H1 (cell line): ENCODE data around the gene ZNF613. TPM values are rescaled to one million over a fixed set of nuclear protein-coding genes. Genes with fewer than 3 reads are reported as not detected.
A peak's percentile ranks its signal among the peaks of the same experiment; 100 is the strongest.

Experiments used
- CTCF ChIA-PET: fragments of 300-600 bp; sonication (Branson Sonifier 250); formaldehyde crosslinking; loops from one replicate; lab custom pipeline; 2021; ENCODE audit not compliant: partially characterized antibody; lab: Charles Lee
- POLR2A ChIA-PET: fragments of 300-600 bp; sonication (Branson Sonifier 250); formaldehyde crosslinking; loops from one replicate; lab custom pipeline; 2021; ENCODE audit warnings: inconsistent platforms; ENCODE audit not compliant: partially characterized antibody; lab: Charles Lee
- DNase-seq, 2 experiments: peaks; one replicate each; pipeline versions ENCODE4 v3.0.0 to v3.0.0-alpha.2; 2010 to 2022; ENCODE audit warnings: low spot score in 2 of 2, low read depth in 1 of 2, mixed read lengths in 1 of 2
- FAIRE-seq: peaks from 2 replicates; lab custom pipeline; 2011; peaks lifted over from hg19 to GRCh38; lab: Jason Lieb, UNC
- H2AFZ ChIP-seq: 2 replicates; pipeline ENCODE4 v1.8.1; 2012; ENCODE audit warnings: low read length, inconsistent platforms
- H2AK5ac ChIP-seq: 2 replicates; pipeline ENCODE4 v1.6.1; 2013; ENCODE audit warnings: low read depth, low read length
- H2BK120ac ChIP-seq: replicated peaks from 2 replicates; pipeline ENCODE3; 2013; ENCODE audit warnings: low read depth, low read length, inconsistent platforms
- H2BK12ac ChIP-seq: 2 replicates; pipeline ENCODE4 v1.6.1; 2013; ENCODE audit warnings: low read depth, low read length
- H2BK15ac ChIP-seq: 2 replicates; pipeline ENCODE4 v1.6.1; 2013; ENCODE audit warnings: low read length
- H2BK20ac ChIP-seq: 2 replicates; pipeline ENCODE4 v1.6.1; 2013; ENCODE audit warnings: low read length
- H2BK5ac ChIP-seq: 2 replicates; pipeline ENCODE4 v1.6.1; 2013; ENCODE audit warnings: low read depth, low read length
- H3K14ac ChIP-seq: 2 replicates; pipeline ENCODE4 v1.6.1; 2013; ENCODE audit warnings: inconsistent platforms; ENCODE audit not compliant: insufficient read length
- H3K18ac ChIP-seq: 2 replicates; pipeline ENCODE4 v1.6.1; 2013; ENCODE audit warnings: low read length; ENCODE audit errors: extremely low read depth
- H3K23ac ChIP-seq: 2 replicates; pipeline ENCODE4 v1.6.1; 2013; ENCODE audit warnings: inconsistent platforms; ENCODE audit not compliant: insufficient read length
- H3K23me2 ChIP-seq: 2 replicates; pipeline ENCODE4 v1.6.1; 2013; ENCODE audit warnings: low read depth, low read length
- H3K27ac ChIP-seq: 2 replicates; pipeline ENCODE4 v1.6.1; 2011; ENCODE audit warnings: low read depth, low read length, inconsistent platforms
- H3K27me3 ChIP-seq, 4 experiments: replicated peaks in 1 of 4; 1 replicate in 1 of 4; 2 replicates in 3 of 4; pipeline versions ENCODE4 v1.6.1 to v1.8.1; 2011 to 2013; ENCODE audit warnings: low read length in 3 of 4, mild to moderate bottlenecking in 3 of 4, inconsistent platforms in 2 of 4, mixed read lengths in 2 of 4, moderate library complexity in 1 of 4; ENCODE audit not compliant: control insufficient read depth in 3 of 4, insufficient read depth in 3 of 4; ENCODE audit errors: extremely low read depth in 1 of 4
- H3K36me3 ChIP-seq, 4 experiments: 2 replicates each; pipeline versions ENCODE4 v1.6.1 to v1.8.1; 2011 to 2013; ENCODE audit warnings: mild to moderate bottlenecking in 4 of 4, low read length in 3 of 4, moderate library complexity in 2 of 4, control low read depth in 1 of 4, inconsistent platforms in 1 of 4; ENCODE audit not compliant: insufficient read depth in 4 of 4, control insufficient read depth in 2 of 4
- H3K4ac ChIP-seq: replicated peaks from 2 replicates; pipeline ENCODE3; 2013; ENCODE audit warnings: low read length, low read depth, mixed read lengths, inconsistent platforms; ENCODE audit not compliant: insufficient read length
- H3K4me1 ChIP-seq, 4 experiments: replicated peaks in 1 of 4; 1 replicate in 1 of 4; 2 replicates in 3 of 4; pipeline versions ENCODE4 v1.6.1 to v1.8.1; 2011 to 2013; ENCODE audit warnings: low read length in 3 of 4, inconsistent platforms in 2 of 4, mixed read lengths in 1 of 4; ENCODE audit not compliant: insufficient read depth in 4 of 4, control insufficient read depth in 3 of 4
- H3K4me2 ChIP-seq, 2 experiments: 2 replicates each; pipeline versions ENCODE4 v1.6.1 to v1.8.1; 2011 to 2013; ENCODE audit warnings: low read depth in 2 of 2, low read length in 2 of 2, control low read depth in 1 of 2, inconsistent platforms in 1 of 2, mild to moderate bottlenecking in 1 of 2; ENCODE audit not compliant: insufficient read depth in 1 of 2
- H3K4me3 ChIP-seq, 4 experiments: fragments of 200-600, 300-600 bp in 1 of 4; sonication (generic), shearing (Covaris generic), sonication (Bioruptor Twin) in 1 of 4; 2 replicates each; pipeline versions ENCODE4 v1.5.1 to v1.8.1; 2011 to 2016; ENCODE audit warnings: low read length in 4 of 4, low read depth in 3 of 4, control low read depth in 2 of 4, inconsistent platforms in 2 of 4, mild to moderate bottlenecking in 2 of 4, mixed read lengths in 1 of 4, moderate library complexity in 1 of 4; ENCODE audit not compliant: insufficient read depth in 2 of 4; ENCODE audit errors: extremely low read depth in 1 of 4
- H3K56ac ChIP-seq: replicated peaks from 2 replicates; pipeline ENCODE3; 2013; ENCODE audit warnings: low read depth, mild to moderate bottlenecking, mixed read lengths, low read length, inconsistent platforms; ENCODE audit not compliant: insufficient read length
- H3K79me1 ChIP-seq: 2 replicates; pipeline ENCODE4 v1.6.1; 2013; ENCODE audit warnings: low read depth, low read length, control low read depth
- H3K79me2 ChIP-seq, 2 experiments: 2 replicates each; pipeline versions ENCODE4 v1.6.1 to v1.8.1; 2012 to 2013; ENCODE audit warnings: low read length in 2 of 2, mild to moderate bottlenecking in 2 of 2, inconsistent platforms in 1 of 2; ENCODE audit not compliant: insufficient read depth in 2 of 2, control insufficient read depth in 1 of 2
- H3K9ac ChIP-seq, 4 experiments: replicated peaks in 1 of 4; 1 replicate in 1 of 4; 2 replicates in 3 of 4; pipeline versions ENCODE4 v1.6.1 to v1.8.1; 2011 to 2013; ENCODE audit warnings: low read depth in 3 of 4, low read length in 3 of 4, control low read depth in 2 of 4, mild to moderate bottlenecking in 2 of 4, moderate library complexity in 2 of 4, inconsistent platforms in 1 of 4; ENCODE audit errors: extremely low read depth in 1 of 4
- H3K9me3 ChIP-seq, 2 experiments: 2 replicates each; pipeline versions ENCODE4 v1.6.1 to v1.8.1; 2012 to 2013; ENCODE audit warnings: mild to moderate bottlenecking in 2 of 2, moderate library complexity in 2 of 2, control low read depth in 1 of 2, inconsistent platforms in 1 of 2, low read depth in 1 of 2, low read length in 1 of 2, mixed read lengths in 1 of 2; ENCODE audit not compliant: insufficient read depth in 2 of 2
- H4K20me1 ChIP-seq, 2 experiments: replicated peaks in 1 of 2; 2 replicates each; pipeline versions ENCODE3 to v1.8.1; 2011 to 2013; ENCODE audit warnings: inconsistent platforms in 2 of 2, low read length in 2 of 2, mild to moderate bottlenecking in 1 of 2; ENCODE audit not compliant: insufficient read depth in 2 of 2, control insufficient read depth in 1 of 2
- H4K5ac ChIP-seq: 2 replicates; pipeline ENCODE4 v1.6.1; 2013; ENCODE audit warnings: low read length, low read depth, mixed read lengths, inconsistent platforms; ENCODE audit not compliant: insufficient read length
- H4K8ac ChIP-seq: 2 replicates; pipeline ENCODE4 v1.8.0; 2013; ENCODE audit warnings: mild to moderate bottlenecking, moderate library complexity, low read length, inconsistent platforms; ENCODE audit not compliant: insufficient read depth; ENCODE audit errors: extremely low read depth
- H4K91ac ChIP-seq: replicated peaks from 2 replicates; pipeline ENCODE3; 2013; ENCODE audit warnings: low read length, mixed read lengths, inconsistent platforms; ENCODE audit not compliant: insufficient read length
- BRCA1 ChIP-seq: IDR thresholded peaks from 2 replicates; pipeline ENCODE4 v1.6.1; 2012; ENCODE audit warnings: low read depth, low read length, improper control_type of control experiment
- CBX8 ChIP-seq: fragments of 300-800, 300-1000 bp; sonication (generic); IDR thresholded peaks from 2 replicates; pipeline ENCODE4 v1.7.1; 2016; ENCODE audit warnings: low read depth, low read length, borderline replicate concordance
- CTCF ChIP-seq, 3 experiments: IDR thresholded peaks; 1 replicate in 2 of 3; 2 replicates in 1 of 3; pipeline versions ENCODE4 v1.5.1 to v1.6.1; 2011; ENCODE audit warnings: low read length in 3 of 3, mild to moderate bottlenecking in 3 of 3, inconsistent platforms in 2 of 3, low read depth in 1 of 3, moderate library complexity in 1 of 3; ENCODE audit not compliant: insufficient read depth in 1 of 3; ENCODE audit errors: control extremely low read depth in 1 of 3
- EP300 ChIP-seq, 2 experiments: IDR thresholded peaks; 1 replicate in 1 of 2; 2 replicates in 1 of 2; pipeline ENCODE4 v1.6.1; 2011 to 2012; ENCODE audit warnings: low read depth in 2 of 2, low read length in 2 of 2, mild to moderate bottlenecking in 2 of 2, borderline replicate concordance in 1 of 2, inconsistent platforms in 1 of 2, moderate library complexity in 1 of 2
- GABPA ChIP-seq: IDR thresholded peaks from 2 replicates; pipeline ENCODE4 v1.6.1; 2011; ENCODE audit warnings: mild to moderate bottlenecking, low read length, moderate library complexity, borderline replicate concordance; ENCODE audit not compliant: insufficient read depth
- MAX ChIP-seq: IDR thresholded peaks from 2 replicates; pipeline ENCODE4 v1.6.1; 2012; ENCODE audit warnings: inconsistent platforms
- RBBP5 ChIP-seq: IDR thresholded peaks from 2 replicates; pipeline ENCODE4 v1.7.1; 2012; ENCODE audit warnings: low read depth, mild to moderate bottlenecking, inconsistent platforms, low read length, moderate library complexity, borderline replicate concordance
- SP1 ChIP-seq: IDR thresholded peaks from 2 replicates; pipeline ENCODE4 v1.6.1; 2011; ENCODE audit warnings: low read depth, low read length
- SP4 ChIP-seq: IDR thresholded peaks from 2 replicates; pipeline ENCODE4 v1.6.1; 2012; ENCODE audit warnings: low read length, inconsistent platforms
- TAF7 ChIP-seq: optimal IDR thresholded peaks from 2 replicates; pipeline ENCODE3; 2011; ENCODE audit warnings: low read depth, mild to moderate bottlenecking, inconsistent platforms, low read length, moderate library complexity, borderline replicate concordance
- WGBS, 2 experiments: shearing (Covaris generic) in 1 of 2; methylation state at CpG; one replicate each; pipeline versions ENCODE4 v1.1.6 to v1.1.7; 2013 to 2015; ENCODE audit warnings: low lambda C conversion rate in 2 of 2, mixed read lengths in 2 of 2, inconsistent platforms in 1 of 2, low coverage in 1 of 2, missing lambda C conversion rate in 1 of 2; ENCODE audit not compliant: insufficient replicate concordance in 2 of 2, insufficient coverage in 1 of 2, insufficient read length in 1 of 2; ENCODE audit errors: extremely low coverage in 1 of 2, missing lambda C conversion rate in 1 of 2; 5-methylcytosine and 5-hydroxymethylcytosine counted together
- polyA plus RNA-seq, 7 experiments: library from polyadenylated mRNA; depleted of rRNA in 3 of 7; stranded (reverse) in 5 of 7; unstranded in 2 of 7; fragments of >200 nt in 5 of 7; fragments of 200-250 nt in 2 of 7; gene quantifications; 1 replicate in 5 of 7; 2 replicates in 1 of 7; 4 replicates in 1 of 7; pipeline versions ENCODE4 v1.2.1 to v1.2.3, GENCODE V29; 2011 to 2013; ENCODE audit warnings: missing spikeins in 2 of 7, mixed read lengths in 2 of 7
- total RNA-seq: library from RNA; stranded (reverse); fragmentation: NEBNext Ultra II Directional; extraction: Animal tissue kit (Norgen Biotek cat#: 25700); gene quantifications from 2 replicates; pipeline ENCODE4 v1.2.1, GENCODE V29; 2021

ZNF613 gene
- total and polyA plus RNA-seq, 2 of the 8 experiments (the other 6 are each of a cell fraction or from before 2014, with no cell fraction given): 4.7 to 14.2 TPM

GRCh38 chr19:51926426-51926783 lies 867 bp upstream of the ZNF613 start:
- Histone ChIP-seq H3K9ac (peak overlapping the region in 1 of 4 experiments; percentile 40; a peak in 3 of 7 replicates), H3K4me3 (peak overlapping the region; percentile 65 to 98 (median 93)), H3K79me2 (peaks cover 0 to 39% of the 10 kb centered on the region in 2 experiments; a peak in 3 of 4 replicates), H4K91ac (peak overlapping the region; percentile 39), H3K14ac (no peak overlapping the region), H3K9me3 (peaks cover 37 to 40% of the 10 kb centered on the region in 2 experiments), H3K79me1 (0 out of 2 replicates have a peak, but pooled peaks cover 3% of the 10 kb centered on the region), H2BK15ac (no peak overlapping the region), H3K4me1 (no peaks in the 10 kb centered on the region), H3K4me2 (peak overlapping the region; percentile 57 to 83), H3K36me3 (peaks cover 2 to 13% (median 6%) of the 10 kb centered on the region in 4 experiments; a peak in 4 of 8 replicates), H3K27me3 (no peaks in the 10 kb centered on the region), H3K4ac (no peak overlapping the region), H3K23ac (no peak overlapping the region), H2BK12ac (no peak overlapping the region; the same call in 1 of the 2 replicates), H2BK5ac (no peak overlapping the region; the same call in 1 of the 2 replicates), H2AK5ac (no peak overlapping the region), H4K8ac (peak overlapping the region; percentile 89), H3K56ac (no peak overlapping the region), H2BK120ac (no peak overlapping the region), H3K18ac (no peak overlapping the region; the same call in 1 of the 2 replicates), H3K23me2 (peaks cover 5% of the 10 kb centered on the region; the same call in 1 of the 2 replicates), H4K5ac (peak overlapping the region; percentile 79), H2BK20ac (no peak overlapping the region), H2AFZ (no peak overlapping the region), H3K27ac (peak overlapping the region; percentile 99), H4K20me1 (peaks cover 0 to 2% of the 10 kb centered on the region in 2 experiments)
- FAIRE-seq (no peak), DNase-seq (no peak)
- POLR2A ChIA-PET: interaction anchor here (0.7 to 1.7 kb wide), 7 partner anchors 11 to 593 kb away, joined by 3 to 5 read pairs (median 3); partner anchors contain the start of genes ZNF614 and ZNF649
- CTCF ChIA-PET: no interaction called here
- WGBS, 2 experiments: 17% methylated on average over 11 of the region's 11 CpGs; no CpG with 5 or more reads in 1 of the 2 experiments
- TF ChIP-seq SP4 (no peak), GABPA (no peak; the same call in 1 of the 2 replicates), EP300 (IDR thresholded peaks at IDR 0.05; ENCODE audit: borderline replicate concordance in 1 of 2, low read depth in 2 of 2, low read length in 2 of 2) (no peak), MAX (no peak), CBX8 (no peak), TAF7 (no peak), SP1 (no peak), CTCF (IDR thresholded peaks at IDR 0.05; ENCODE audit: control extremely low read depth in 1 of 3, insufficient read depth in 1 of 3, low read depth in 1 of 3, low read length in 3 of 3) (no peak), RBBP5 (no peak), BRCA1 (no peak)
